GM18907 (cell line): Measurements from ENCODE around the gene NME7.
"Not testable (repeated sequence)": the region's sequence is repeated elsewhere in the genome, so short reads cannot be mapped to it uniquely, and the experiment has no call there.

Source experiments
- ATAC-seq: cut with Tn5 transposase; IDR thresholded peaks from one replicate; pipeline ENCODE4 v1.9.1; 2021; ENCODE audit warnings: mild to moderate bottlenecking, moderate library complexity; ENCODE audit not compliant: unreplicated experiment

NME7 gene

DNA sequence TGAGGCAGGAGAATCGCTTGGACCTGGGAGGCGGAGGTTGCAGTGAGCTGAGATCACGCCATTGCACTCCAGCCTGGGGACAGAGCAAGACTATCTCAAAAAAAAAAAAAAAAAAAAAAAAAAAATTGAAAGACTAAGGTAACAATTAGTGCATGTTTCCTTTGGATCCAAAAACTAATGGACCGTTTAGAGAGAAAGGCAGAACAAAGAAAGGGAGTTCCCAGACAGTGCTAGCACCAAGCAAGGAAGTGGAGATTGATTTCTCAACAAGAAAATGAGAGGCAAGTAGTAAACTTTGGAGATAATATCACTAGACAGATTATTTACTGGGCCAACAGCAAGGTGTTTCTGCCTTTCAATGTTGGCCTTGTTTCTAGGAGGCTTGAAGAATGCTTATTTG, 236.9 kb downstream of the NME7 start:
- no peak for ATAC-seq

DNA sequence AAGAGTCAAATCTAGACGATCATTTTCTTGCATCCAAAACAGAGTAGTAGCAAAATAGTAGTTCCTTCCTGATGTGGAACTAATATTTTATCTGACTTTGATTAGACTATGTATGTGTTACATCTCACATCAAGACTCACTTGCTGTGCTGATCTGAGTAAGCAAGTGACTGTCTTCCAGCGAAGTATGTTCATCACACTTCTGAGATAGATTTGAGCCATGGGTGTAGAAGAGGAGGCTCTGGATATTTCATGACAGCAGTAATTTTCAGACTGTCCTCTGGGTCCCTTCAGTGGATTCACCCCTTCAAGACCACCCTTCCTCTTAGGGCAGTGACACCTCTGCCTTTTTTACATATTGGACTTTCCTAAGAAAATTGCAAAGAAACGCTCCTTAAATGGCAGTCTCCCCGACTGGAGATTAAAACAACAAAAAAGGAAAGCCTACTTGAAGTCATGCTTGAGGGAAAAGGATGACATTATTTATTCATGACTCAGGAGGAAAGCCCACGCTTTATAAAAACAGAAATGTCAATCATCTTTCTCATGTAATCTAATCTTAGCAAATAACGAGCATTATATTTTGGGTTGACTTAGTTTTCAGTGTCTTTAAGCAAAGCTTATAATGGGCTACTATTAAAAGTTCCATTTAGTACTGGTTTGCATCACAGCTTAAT, 238.3 kb downstream of the NME7 start:
- ATAC-seq, result no peak

DNA sequence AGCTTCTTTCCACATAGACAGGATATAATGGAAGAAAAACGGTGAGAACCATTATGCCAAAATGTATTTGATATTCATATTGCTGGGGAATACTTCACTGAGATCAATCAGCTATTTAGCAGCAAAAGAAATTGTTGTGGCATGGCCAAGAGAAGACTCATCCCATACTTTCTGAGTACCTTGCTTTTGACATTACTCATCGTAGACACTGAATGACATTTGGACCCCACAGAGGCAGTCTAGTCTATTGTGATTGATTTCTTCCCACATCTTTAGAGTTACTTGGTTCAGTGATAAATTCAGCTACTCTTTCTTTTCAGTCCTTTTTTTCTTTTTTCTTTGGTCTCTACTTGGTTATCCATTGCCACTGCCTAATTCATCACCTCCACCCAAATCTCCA, 239.0 kb downstream of the NME7 start:
- ATAC-seq, result no peak

DNA sequence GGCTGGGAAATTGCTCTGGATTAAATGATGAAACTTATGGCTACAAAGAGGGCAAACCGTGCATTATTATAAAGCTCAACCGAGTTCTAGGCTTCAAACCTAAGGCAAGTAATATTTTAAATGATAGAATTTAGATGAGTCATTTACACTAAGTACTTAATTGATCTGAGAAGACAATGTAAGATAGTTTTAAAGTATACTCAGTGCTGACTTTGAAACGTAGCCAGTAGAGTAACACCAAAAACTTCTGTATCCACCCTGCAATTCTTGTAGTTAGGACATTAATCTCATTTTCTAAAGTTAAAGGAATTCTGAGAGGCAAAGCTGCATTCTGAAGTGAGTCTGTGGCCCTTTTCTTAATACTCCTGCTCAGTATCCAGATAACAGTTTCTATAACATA, 240.3 kb downstream of the NME7 start:
- no peak for ATAC-seq

DNA sequence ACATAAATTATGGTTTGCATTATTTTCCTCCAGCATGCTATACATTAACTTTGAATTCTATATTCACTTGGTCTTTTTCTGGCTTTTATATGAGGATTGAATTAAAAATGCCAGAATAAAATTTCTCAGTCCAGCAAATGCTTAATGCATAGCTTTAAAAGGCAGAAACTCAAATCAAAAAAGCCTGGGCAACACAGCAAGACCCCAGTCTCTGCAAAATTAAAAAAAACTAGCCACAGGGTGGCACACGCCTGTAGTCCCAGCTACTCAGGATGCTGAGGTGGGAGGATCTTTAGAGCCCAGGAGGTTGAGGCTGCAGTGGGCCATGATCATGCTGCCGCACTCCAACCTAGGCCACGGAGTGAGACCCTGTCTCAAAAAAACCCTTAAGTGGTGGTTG, 241.3 kb downstream of the NME7 start:
- ATAC-seq, result no peak

DNA sequence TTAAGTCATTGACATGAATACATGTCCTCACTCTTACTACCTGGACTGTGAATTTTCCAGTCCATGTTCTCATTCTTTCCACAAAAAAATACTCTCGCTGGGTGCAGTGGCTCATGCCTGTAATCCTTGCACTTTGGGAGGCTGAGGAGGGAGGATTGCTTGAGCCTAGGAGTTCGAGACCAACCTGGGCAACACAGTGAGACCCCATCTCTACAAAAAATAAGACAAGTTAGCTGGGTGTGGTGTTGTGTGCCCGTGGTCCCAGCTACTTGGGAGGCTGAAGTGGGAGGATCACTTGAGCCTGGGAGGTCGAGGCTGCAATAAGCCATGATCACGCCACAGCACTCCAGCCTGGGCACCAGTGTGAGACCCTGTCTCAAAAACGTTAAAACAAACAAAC, 242.0 kb downstream of the NME7 start:
- ATAC-seq, result not testable (repeated sequence)

DNA sequence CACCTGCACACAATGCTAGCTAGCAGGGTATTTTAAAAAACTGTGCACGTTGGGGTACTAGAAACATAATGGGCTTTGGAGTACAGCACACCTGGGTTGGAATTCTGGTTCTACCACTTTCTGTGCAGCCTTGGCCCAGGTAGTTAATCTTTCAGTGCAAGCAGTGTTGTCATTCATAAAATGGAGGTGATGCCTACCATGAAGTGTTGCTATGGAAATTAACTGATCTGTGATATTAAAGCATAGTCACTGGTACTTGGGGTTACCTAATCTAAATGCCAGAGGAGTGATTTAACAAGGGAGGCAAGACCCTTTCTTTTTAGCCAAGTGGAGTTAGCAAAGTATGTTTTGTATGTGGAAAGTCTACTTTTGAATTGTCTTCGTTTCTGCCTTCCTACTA, 243.1 kb downstream of the NME7 start:
- ATAC-seq, result no peak

DNA sequence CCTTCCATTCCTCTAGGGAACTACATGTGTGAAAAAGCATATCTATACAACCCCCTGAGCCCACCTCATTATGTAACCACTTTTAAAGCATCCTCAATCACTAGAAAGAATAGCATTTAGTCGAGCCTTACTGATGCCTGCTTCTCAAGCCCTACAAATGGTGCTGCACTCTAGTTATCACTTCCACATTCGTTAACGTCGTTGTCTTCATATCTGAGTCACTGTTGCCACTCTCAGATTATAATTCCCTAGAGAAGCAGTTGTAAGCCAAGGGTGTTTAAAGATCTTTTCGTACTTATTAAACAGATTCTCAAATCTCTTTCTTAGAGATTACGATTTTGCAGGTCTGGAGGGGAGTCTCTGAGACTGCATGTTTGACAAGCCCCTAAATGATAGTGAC, 244.6 kb downstream of the NME7 start:
- peak; percentile 60 for ATAC-seq

DNA sequence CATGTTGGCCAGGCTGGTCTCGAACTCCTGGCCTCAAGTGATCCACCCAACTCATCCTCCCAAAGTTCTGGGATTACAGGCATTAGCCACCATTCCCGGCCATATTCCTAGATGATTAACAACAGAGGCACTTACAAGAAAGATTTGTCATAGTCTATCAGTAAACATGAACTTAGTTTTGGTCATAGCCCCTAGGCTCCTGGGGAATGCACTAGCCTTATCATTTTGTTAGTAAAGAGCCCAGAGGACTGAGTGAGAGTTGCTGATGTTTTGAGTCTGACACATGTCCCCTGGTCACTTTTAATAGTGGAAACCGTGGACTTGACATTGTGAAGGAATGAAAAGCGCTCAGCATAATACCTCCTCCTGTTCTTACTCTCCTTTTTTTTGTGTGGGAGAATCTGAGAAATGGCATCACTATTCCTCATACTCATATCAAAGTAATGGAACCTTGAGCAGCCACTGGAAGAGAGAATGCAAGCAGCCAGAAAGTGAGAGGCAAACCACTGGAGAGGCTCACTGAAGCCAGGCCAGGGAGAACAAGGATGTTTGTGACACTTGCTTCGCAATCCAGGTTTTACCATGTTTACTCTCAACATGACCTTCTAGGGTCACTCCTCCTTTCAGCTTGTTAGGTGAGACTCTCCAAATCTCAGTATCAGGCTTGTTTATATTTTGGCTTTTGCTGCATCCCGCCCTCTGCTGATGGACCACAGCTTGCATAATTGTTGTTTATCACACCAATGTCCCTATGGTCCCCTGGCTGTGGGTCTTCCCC, 246.3 kb downstream of the NME7 start:
- no peak for ATAC-seq

DNA sequence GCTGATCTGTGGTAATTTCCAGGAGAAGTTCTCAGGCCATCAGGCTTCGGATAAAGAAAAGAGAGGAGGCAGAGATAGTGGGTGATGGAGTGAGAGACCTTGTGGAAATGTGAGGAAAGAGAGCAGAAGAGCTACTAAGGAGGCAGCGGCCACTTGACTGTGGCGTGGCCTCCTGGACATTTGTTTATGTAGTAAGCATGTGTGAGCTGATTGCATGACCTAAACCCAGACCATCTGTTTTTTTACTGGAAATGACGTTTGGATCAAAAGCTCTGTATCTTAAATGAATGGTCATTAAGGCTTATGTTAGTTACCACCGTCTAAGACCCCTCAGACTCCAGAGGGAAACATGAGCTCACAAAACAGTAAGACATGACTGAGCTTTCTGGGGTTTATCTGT, 247.5 kb downstream of the NME7 start:
- no peak for ATAC-seq

DNA sequence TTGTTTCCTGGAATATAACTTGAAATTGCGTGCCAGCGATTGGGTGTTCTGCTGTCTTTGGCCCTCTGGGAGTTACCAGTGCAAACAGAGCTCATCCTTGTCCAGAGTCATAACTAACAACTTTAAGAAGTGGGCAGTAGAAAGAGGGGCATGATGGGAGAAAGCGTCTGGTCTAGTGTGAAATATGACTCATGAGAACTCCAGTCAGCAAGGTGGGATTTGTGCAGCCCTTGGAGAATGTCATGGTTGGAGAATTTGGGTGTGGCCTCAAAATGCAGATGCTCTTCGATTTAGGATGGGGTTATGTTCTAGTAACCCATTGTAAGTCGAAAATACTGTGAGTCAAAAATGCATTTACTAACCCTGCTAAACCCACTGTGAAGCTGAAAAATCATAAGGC, 248.2 kb downstream of the NME7 start:
- no peak for ATAC-seq

DNA sequence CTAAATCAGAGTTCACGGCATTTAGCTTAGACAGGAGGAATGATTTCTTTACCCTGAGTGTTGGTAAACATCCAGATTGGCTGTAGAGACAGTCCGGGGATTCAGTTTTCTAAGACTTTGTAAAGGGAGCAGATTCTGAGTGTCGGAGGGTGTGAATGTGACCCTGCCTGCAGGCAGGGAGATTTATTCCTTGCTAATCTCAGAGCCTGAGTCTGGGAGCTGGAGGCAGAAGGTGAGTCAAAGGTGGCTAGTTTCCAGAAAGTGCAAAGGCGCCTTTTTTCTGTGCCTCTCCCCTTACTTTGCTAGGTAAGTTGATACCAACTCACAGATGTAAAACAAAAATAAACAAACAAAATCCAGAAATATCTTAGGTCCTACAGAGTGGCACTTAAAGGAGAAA, 249.4 kb downstream of the NME7 start:
- ATAC-seq, result no peak

DNA sequence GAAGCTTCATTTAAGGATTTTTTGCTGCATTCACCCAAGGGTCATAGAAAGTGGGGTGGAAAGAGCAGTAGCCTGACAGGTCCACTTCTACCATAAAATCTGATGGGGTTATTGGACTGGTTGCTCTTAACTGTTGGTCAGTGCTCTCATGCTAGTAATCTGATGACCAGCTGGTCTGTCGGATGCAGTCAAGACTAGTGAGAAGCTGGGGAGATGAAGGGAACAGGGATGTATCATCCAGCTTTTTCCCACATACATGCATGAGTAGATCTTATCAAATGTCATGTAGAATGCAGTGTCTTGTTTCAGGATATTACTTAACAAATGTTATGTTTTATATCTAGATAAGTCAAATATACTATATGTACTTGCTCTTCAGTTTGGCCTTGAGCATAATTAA, 250.0 kb downstream of the NME7 start:
- ATAC-seq, result no peak

DNA sequence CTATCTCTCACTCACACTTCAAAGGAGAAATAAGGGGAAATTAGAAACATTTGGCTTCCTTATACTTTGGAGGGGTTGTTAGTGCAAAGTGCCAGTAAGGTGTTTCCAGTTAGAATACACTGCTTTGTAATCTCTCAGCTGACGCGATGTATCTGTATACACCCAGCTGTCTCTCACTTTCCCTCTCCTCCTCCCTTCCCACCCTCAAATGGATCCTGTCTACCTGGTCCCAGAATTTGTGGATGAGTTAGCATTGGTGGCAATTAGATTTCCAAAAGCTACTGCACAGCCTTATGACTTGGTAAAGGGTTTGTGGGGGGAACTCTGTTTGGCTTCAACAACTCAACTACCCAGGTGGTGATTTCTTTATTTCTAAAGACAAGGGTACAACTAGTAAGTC, 250.6 kb downstream of the NME7 start:
- no peak for ATAC-seq

DNA sequence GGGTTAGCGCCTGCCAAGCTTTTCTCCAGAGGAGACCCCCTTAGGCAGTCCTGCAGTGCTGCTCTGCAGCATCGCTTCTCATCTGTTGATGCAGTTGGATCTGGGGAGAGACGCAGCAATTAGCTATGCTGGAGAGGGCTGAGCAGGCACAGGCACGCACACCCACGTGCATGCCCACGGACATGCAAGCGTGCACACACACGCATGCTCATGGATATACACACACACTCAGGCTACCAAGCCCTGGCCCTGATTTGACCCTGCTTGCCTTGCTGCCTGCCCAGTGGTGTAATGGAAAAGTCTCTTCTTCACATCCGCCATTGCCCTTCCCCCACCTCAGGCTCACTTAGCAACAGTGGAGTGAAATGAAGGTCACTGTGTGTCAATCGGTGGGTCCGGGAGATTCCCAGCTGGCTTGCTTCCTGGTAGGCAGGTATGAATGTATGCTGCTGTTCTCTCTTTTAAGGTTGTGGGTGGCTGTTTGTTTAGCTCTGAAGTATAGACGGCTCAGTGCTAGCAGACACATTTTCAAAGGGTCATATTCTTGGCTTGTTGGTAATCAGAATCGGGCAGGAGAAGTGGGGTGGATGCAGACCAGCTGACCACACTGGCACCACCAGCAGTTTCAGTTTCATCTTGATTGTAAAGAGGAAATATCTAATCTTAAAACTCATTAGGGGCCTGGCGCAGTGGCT, 251.6 kb downstream of the NME7 start:
- ATAC-seq, result peak; percentile 79

DNA sequence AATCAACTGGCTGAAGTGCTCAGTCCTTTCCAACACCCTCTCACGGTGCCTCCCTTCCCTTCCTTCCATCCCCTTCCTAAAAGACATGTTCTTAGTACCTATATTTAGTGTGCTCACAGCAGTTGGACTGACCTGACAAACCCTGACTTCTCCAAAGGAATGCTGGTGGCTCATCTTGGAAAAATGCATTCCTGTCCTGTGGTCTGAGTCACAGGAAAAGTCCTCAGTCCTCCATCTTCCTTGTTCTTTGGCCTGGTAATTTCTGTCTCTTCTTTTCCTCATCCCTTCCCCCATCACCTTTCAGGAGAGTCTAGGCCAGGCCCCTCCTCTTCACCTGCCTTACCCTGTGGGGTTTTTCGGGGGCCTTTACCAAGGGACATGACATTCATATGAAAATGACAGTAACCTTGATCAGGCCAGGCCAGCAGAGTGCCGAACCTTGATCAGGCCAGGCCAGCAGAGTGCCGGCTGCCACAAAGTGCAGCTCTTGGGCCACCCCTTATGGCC, 253.9 kb downstream of the NME7 start:
- ATAC-seq, result no peak

DNA sequence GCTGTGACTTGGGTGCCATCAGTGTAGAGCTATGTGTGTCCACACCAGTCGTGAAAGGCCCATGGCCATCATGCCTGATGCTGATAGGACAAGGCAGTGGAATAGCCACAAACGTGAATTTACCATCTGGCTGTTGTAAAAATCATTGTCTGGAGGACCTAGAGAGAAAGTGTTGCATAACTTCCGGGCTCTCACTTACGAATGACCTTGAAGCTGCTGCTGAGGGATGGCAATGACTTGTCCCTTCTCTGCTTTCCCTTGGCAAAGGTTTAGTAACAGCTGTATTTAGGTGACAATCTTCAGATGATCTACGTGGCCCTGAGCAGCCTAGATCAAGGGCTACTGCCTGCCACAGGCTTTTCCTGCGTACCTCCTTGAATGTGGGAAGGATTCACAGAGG, 255.4 kb downstream of the NME7 start:
- no peak for ATAC-seq

DNA sequence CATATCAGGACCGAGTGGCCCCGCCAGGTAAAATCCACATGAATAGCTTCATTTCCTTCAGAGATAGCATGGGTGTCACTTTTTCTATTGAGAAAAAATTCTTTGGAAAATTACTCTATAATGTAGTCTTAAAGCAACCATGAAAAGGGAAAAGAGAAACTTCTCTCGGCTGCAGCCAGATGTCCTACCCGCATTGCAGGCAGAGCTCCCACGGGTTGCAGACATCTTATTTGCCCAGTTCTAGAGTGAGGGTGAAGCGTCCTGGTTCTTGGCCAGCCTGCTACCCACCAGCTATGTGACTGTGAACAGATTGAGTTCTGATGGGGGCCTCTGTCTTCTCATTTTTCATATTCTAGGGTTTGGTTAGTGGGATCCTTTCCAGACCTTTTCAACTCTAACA, 256.1 kb downstream of the NME7 start:
- ATAC-seq, result no peak

DNA sequence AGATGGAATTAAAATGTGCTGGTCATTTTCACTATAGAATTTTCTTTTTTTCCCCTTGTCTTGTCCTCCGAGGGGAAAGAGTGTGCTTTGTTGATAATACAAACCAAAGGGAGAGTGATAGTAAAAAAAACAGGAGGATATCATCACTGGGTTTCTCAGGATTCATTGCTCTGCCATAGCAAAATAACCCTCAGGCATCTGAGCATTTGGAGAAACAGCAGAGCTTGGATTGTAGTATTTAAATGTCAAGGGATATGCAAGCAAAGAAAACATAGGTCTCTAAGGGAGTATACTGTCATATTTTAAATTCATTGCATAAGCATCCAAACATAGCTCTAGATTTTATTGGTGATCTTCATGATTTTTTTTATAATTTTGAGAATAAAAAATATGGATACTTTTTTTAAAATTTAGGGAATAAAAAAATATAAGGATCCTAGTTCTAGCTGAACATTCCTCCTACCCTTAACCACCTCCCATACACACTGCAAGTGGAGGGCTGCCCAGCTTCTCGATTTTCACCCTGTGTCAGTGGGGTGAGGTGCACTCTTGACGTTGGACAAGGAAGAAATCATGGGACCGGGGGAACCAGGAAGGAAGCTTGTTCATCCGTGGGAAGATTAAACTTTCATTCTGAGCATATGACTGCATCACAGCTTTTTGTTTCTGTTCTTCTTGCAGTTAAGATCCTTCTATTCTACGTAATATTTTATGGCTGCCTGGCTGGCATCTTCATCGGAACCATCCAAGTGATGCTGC, 256.7 kb downstream of the NME7 start:
- no peak for ATAC-seq

DNA sequence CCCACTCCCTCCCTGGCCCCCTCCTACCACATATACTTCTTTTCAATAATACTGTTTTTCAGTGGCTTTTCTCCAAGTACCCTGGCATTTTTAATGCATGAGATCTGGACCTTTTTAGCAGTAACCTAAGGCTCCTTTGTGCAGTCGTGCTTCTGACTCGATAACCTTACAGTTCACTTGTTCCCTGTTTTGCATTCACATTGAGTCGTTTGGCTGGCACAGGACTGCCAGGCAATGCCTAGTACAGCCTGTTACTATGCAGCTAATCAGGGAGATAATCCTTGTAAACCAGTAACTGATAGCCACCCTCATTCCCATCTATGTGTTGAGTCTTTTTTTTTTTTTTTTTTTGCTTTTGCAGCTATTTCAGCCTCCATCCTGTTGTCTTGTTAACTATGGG, 257.4 kb downstream of the NME7 start:
- ATAC-seq, result no peak

DNA sequence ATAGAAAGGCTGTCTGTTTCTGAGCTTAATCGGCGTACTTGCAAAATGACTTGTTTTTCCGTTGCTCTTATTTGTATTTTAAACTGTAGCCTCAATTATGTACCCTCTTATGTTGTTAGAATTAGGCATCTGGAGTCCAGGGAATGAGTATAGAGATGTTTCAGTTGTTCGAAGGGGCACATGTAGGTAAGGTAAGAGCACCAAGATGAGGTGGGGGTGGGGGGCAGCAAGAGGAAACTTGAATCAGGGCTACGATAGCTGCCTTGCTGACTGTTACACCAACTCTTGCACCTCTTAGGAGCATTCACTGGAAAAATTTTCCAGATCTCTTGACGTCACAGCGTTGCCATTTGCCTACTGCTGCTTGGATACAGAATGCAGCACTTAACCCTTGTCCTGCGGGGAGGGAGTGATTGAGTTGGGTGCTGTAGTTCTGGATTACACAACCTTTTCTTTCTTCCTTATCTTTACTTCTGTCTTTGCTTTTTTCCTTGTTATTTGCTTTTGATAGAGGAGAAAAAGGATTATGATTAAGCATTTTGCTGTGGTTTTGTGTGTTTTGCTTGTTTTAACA, 257.9 kb downstream of the NME7 start:
- ATAC-seq, result no peak
